HG03095 (cell line): ENCODE data around the gene TTC29.
A peak's percentile ranks its signal among the peaks of the same experiment; 100 is the strongest.

Experiments
- ATAC-seq: cut with Tn5 transposase; IDR thresholded peaks from one replicate; pipeline ENCODE4 v1.9.1; 2021; ENCODE audit warnings: moderate library complexity; ENCODE audit not compliant: unreplicated experiment

TTC29 gene, protein sequence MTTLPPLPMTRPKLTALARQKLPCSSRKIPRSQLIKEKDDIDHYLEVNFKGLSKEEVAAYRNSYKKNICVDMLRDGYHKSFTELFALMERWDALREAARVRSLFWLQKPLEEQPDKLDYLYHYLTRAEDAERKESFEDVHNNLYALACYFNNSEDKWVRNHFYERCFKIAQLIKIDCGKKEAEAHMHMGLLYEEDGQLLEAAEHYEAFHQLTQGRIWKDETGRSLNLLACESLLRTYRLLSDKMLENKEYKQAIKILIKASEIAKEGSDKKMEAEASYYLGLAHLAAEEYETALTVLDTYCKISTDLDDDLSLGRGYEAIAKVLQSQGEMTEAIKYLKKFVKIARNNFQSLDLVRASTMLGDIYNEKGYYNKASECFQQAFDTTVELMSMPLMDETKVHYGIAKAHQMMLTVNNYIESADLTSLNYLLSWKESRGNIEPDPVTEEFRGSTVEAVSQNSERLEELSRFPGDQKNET

DNA sequence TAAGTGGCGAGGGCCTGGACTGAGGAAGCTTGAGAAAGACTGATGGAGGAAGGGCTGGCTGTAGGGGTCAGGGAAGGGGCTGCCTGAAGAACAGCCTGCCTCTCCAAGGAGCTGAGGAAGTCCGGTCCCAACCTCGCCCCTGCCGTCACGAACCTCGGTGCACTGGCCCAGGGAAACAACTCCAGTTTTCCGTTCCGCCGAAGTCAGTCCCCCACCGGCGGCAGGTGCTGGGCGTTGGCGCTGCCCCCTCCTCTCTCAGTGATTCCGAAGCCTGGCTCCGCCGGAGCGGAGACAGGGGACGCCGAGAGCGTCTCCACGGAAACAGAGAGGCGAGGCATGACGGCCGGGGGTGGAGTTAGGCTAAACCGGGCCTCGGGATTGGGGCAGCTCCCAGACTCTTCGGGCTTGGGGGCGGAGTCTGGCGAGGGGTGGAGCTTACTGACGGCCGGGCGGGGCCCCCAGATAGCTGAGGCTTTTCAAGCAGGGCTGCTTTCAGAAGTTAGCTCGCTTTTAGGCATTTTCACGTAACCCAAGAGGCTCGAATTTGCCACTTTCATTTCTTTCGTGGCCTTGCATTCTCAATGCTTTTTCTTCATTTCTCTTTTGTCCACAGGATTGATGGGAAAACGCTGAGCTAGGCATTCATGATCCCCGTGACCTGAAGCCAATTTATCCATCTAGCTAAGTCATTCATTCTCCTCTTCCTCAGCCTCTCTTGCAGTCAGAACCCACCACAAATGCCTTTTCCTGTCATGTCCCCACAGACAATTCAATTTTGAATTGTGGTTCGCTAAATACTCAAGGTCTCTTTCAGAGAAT lies at the start of gene TTC29:
Gene TTC29, minus strand, starts transcription at position 309 of the 819 bp plus-strand sequence. CDS start 5,969 bp downstream, outside the sequence.
- ATAC-seq = peak; percentile 100

DNA sequence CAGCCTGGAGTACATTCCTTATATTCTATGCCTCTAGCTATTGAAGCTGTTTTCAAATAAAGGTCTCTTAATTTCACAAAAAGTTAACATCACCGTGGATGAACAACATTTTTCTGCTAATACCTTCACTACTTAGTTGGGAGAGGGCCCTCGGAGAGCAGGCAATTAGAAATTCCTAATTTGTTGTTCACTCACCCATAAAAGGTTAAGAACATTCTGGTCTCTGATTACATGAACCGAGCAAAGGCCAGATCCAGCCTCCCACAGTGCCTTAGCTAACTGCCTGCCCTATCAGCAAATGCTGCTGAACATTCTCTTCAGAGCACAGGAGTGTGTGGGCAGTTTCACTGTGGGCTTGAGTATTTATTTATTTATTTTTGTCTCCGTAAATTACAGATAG lies 36.0 kb upstream of the TTC29 start:
- no peak for ATAC-seq

DNA sequence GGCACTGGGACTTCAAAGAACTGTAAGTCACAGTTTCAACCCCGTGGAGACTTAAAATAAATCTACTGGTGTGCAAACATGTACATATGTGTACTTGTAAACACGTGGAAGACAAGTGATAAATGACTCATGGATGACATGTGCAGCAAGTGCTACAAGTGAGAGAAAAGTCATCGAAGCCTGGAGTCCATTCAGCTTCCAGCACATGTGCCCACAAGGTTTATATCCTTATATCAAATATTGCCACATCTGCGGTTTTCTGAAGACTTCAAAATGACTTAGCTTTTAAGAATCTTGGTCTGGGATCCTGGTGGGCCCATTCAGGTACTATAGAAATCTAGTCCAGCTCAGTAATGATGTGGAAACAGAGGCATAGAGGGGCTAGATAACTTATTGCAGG lies 33.0 kb upstream of the TTC29 start:
- no peak for ATAC-seq

DNA sequence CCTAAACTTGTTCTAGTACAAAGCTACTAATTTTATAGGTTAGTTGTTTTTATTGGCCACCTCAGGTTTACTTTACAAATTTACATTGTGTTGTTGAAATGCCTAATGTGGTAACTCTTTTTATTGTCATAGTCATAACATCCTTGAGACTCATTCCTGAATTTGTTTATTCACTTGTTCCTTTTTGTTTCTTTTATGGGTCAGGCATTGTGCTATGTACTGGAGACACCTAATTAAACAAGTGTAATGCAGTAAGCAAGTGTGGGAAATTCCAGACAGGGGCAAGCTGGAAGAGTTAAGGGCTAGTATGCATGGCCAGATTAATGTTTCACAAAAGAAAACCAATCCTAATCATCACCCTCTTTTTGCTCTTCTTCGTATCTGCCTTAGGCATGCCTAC lies 30.5 kb upstream of the TTC29 start:
- ATAC-seq = no peak

GRCh38 chr4:146975527-146975926 lies 29.9 kb upstream of the TTC29 start:
- ATAC-seq = no peak

- ATAC-seq = no peak
Measured at GRCh38 chr4:146975036-146975435, 29.4 kb upstream of the TTC29 start.

GRCh38 chr4:146972036-146972435 lies 26.4 kb upstream of the TTC29 start:
- no peak for ATAC-seq

- no peak for ATAC-seq
Measured at GRCh38 chr4:146969126-146969525, 23.5 kb upstream of the TTC29 start.

DNA sequence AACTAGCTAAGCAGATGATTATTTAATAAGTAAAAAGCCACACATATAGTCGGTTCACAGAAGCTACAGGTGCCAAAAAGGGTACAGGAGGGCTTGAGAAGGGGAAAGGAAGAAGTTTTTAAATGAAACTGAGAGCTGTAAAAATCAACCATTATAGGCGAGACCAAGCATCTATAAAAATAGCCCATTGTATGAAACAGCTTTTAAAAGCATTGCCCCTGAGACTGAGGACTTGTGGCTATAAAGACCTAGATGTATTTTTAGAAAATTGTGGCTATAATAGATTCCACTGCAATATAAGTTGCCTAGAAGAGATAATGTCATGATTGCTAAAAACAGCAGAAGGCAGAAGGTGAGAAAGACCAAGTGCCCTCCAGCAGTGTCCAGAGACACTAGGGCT lies 15.0 kb upstream of the TTC29 start:
- ATAC-seq = no peak

- no peak for ATAC-seq
Measured at GRCh38 chr4:146959692-146960091, 14.0 kb upstream of the TTC29 start.

GRCh38 chr4:146957237-146957636 lies 11.6 kb upstream of the TTC29 start:
- ATAC-seq = no peak

GRCh38 chr4:146952896-146953295 lies 7.2 kb upstream of the TTC29 start:
- ATAC-seq = no peak

DNA sequence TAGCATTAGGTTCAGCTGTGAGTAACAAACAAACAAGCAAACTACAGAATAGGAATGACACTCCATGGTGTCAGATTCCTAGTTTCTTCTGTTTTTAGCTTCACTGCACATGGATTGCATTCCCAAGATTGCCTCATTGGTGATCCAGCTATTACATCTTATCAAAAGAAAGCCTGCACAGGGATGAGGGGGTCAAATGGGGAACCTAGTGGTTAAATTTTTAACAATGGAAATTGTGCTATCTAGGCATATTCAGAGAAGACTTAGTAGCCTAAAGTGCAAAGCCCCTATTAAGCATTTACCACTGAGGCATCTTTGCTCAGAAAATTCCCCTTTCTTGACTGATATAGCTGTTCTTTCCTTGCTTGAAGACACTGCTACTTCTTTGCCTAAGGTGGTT lies 3.9 kb upstream of the TTC29 start:
- ATAC-seq = no peak

DNA sequence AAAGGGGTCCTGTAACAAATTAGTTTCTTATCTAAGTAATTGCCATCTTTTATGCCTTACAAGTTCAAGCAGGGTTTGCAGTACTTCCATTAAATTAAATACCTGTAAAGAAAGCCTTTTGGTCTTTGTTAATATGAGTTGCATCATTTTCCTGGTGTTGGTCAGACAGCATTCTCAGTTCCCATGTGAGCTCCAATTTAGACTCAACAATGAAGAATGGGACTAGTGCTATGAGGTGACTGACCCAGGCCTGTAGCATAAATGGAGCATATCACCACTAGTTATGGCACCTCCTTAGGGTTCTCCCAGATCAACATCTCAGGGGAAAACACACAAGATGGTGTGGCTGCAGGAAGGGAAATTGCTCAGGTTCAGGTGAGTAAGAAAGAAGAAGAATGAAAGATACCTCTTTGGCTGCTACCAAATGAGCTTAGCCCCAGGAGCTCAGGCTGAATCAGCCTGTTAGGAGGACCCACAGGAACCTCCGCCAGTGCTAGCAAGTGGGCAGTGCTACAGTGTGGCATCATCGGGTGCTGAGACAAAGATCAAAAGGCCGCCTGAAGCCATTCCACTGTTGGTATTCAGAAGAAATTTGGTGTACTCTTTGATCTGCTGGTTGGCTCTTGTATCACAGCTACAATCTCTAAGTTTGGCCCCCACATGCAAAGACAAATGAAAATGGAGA lies 1.8 kb downstream of the TTC29 start:
- ATAC-seq = no peak

GRCh38 chr4:146932116-146932515 lies 13.5 kb downstream of the TTC29 start:
- ATAC-seq = no peak

DNA sequence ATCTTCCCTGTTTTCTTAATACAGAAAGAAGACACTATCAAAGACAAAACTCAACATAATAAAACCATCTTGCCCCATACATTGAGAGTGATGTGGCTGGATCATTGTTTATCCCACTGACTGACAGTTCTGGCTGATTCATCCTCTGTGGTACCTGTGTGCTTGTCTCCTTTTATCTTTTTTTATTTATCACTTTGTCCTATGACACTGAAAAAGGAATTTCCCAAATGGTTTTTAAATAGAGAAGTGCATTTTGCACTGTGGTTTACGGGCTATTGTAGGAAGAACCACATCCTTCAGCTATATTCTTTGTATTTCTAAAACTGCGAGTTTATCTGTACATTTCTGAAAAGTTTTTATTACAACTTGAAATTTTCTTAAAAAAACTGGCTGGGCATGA lies 15.0 kb downstream of the TTC29 start:
- no peak for ATAC-seq

DNA sequence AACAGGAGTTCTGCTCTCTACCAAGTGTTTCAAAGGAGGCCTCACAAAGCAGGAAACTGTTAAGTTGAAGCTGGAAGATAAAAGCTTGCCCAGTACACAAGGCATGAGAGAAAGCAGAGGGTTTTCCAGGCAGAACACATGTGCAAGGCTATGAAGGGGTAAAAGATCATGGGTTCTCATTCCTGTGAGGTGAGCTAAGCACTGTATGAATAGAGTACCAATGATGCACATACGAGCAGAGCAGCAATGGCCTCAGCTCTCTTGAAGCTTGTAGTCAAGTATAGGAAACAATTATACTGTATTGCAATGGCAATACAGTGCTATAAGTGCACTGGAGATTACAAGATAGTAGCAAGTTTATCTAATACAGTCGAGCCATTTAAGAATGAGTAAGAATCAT lies 18.0 kb downstream of the TTC29 start:
- ATAC-seq = no peak

DNA sequence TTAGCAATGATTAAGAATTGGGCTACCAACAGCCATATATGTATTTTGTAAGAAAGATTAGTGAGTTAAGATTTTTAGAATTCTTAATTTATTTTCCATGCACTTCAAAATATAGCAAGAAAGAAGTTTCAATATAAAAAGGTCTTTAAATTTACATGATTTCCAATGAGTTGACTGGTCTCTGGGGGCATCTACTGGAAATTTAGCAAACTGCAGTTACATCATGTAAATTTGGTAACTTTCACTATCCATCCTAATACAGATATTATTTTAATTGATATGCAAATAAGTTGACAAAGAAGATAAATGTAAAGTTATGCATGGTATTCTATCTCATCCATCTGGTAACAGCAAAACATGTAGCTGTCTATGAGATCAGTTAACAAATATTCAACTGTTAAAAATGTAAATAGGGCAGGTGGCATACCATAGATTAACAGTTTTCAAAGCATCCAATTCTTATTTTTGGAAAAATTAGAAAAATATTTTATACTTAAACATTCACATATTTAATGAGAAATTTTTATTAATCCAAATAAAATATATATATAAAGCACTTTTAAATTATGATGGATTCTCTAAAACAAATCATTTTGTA lies 29.1 kb downstream of the TTC29 start:
- ATAC-seq = no peak

DNA sequence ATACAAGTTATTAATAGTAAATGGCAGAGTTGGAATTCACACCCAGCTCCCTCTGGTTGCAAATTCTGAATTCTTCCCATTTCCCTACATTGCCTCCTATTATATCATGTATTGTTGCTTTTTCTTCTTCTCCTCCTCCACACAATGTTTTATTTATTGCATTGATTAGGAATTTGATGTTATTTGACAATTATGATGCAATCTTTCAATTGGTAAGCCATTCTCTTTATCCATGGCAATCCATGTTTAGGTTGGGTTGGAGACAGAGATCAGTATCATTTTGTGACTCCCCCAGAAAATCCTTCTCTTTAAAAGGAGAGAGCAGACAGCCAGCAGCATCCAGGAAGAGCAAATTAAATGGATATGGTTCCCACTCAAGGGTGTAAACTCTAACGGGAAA lies 30.5 kb downstream of the TTC29 start:
- no peak for ATAC-seq

GRCh38 chr4:146900295-146900694 lies 45.4 kb downstream of the TTC29 start:
- ATAC-seq = no peak

DNA sequence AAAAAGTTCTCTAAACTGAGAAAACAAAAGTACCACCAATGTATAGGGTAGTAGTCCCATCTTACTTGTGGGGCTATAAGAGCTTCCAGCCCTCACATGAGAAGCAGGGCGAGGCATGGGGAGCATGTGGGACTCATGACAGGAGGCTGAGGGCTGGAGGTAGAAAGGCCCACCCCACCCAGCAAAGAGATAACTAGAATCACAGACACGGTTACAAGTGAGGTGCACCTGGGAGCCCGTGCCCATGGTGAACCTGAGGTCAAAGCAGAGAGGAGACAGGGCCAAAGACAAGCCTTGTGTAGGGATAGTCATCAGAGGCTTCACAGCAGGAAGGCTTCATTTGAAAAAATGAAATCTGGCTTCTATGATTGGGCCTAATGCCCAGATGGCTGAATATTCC lies 55.4 kb downstream of the TTC29 start:
- ATAC-seq = no peak
